ENCODE data around the gene BRINP3.

GRCh38 chr1:190179817-190180216 is 297.8 kb downstream of the BRINP3 start:
- TF ChIP-seq, protein P1, sequence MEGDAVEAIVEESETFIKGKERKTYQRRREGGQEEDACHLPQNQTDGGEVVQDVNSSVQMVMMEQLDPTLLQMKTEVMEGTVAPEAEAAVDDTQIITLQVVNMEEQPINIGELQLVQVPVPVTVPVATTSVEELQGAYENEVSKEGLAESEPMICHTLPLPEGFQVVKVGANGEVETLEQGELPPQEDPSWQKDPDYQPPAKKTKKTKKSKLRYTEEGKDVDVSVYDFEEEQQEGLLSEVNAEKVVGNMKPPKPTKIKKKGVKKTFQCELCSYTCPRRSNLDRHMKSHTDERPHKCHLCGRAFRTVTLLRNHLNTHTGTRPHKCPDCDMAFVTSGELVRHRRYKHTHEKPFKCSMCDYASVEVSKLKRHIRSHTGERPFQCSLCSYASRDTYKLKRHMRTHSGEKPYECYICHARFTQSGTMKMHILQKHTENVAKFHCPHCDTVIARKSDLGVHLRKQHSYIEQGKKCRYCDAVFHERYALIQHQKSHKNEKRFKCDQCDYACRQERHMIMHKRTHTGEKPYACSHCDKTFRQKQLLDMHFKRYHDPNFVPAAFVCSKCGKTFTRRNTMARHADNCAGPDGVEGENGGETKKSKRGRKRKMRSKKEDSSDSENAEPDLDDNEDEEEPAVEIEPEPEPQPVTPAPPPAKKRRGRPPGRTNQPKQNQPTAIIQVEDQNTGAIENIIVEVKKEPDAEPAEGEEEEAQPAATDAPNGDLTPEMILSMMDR (IDR thresholded peaks at IDR 0.05): no peak
- no peak for TF ChIP-seq POLR2A (IDR thresholded peaks at IDR 0.05)
